Measurements from ENCODE around the gene SEMA6B. TPM values are rescaled to one million over a fixed set of nuclear protein-coding genes. Genes with fewer than 3 reads are reported as not detected.

Gene SEMA6B
- total RNA-seq, 1 experiment from 2014 or later = 5.7 TPM

DNA sequence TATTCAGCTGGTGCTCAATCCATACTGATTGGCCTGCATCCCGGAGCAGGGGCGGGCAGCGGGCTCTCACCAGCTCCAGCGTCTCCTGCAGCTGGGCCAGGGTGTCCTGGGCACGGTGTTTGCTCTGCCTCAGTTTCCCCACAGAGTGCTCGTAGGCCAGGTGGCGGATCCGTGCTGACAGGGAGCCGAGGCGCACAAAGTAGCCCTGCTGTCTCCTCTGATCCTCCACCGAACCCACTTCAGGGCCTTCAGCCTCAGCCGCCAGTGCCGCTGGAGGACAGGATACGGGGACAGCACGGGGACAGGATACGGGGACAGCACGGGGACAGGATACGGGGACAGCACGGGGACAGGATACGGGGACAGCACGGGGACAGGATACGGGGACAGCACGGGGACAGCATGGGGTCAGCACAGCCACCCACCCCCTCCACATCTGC lies 33.9 kb downstream of the SEMA6B start:
- DNase-seq = no peak
- Histone ChIP-seq H3K27me3 (no peaks in the 10 kb centered on the region), H3K36me3 (no peaks in the 10 kb centered on the region), H3K4me3 (no peak overlapping the region), H3K9me3 (no peaks in the 10 kb centered on the region)

DNA sequence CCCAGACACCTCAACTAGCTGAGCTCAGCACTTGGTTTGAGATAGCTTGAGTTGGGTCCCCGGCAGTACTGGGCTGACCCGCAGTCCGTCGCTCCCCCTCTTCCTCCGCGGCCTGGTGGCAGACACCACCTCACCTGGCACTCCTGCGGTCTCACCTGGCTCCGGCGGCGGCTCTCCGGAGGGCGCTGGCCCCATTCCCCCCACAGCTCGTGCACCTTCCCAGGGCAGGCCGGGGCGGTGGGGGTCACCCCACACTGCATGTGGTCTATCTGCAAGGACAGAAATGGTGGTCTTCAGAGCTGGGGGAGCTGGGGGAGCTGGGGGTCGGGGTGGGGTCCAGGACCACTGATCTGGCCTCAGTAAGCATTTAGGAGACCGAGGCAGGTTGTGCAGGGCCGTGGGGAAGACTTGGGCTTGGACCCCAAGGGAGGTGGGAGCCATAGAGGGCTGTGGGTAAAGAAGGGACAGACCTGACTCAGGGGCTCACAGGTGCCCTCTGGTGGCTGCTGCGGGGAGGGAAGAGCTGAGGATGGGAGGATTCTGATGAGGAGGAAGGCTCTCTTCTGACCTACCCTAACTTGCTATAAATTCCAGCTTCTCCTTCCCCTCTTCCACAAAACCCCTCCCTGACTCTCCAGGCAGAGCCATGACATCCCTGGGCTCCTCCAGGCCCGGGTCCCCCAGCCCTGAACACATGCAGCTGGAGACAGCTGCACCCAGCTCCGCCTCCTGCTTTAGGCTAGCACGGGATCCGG lies 34.5 kb downstream of the SEMA6B start:
- no peaks in the 10 kb centered on the region for H3K9me3 ChIP-seq
- no peaks in the 10 kb centered on the region for H3K36me3 ChIP-seq
- no peak overlapping the region for H3K4me3 ChIP-seq
- DNase-seq = peak; percentile 38
- H3K27me3 ChIP-seq = no peaks in the 10 kb centered on the region

DNA sequence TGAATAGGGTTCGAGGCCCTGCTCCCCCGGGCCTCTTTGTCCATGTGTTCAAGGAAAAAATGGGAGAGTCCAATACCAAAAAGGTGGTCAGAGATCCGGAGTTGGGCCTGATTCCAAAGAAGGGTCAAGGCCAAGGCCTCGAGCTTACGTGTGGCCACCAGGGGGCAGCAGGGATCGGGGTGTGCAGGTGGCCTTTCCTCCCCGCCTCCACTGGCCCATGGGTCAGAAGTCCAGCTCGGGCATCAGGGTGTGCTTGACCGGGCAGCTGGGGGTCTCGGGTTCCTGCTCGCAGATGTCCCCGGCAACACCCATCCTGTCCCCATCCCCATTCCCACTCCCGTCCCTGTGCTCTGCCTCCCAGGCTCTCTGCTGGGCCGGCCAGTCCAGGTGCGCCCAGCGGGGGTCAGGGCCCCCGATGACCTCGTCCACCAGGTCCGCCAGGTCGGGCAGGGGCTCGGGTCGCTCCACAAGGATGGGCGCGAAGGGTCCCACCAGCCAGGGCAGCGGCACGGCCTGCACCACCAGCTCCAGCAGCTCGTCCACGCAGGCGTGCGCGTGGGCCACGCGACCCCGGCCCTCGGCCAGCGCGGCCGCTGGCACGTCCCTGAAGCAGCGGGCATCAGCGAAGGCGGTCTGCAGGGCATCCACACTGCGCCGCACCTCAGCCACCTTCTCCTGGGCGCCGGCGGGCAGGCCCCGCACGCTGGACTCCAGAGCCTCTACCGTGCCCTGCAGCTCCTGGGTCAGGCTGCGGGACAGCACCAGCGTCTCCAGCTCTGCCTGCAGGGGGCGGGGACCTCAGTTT lies 36.0 kb downstream of the SEMA6B start:
- Histone ChIP-seq H3K4me3 (no peak overlapping the region), H3K27me3 (no peaks in the 10 kb centered on the region)
- peak; percentile 44 for DNase-seq

DNA sequence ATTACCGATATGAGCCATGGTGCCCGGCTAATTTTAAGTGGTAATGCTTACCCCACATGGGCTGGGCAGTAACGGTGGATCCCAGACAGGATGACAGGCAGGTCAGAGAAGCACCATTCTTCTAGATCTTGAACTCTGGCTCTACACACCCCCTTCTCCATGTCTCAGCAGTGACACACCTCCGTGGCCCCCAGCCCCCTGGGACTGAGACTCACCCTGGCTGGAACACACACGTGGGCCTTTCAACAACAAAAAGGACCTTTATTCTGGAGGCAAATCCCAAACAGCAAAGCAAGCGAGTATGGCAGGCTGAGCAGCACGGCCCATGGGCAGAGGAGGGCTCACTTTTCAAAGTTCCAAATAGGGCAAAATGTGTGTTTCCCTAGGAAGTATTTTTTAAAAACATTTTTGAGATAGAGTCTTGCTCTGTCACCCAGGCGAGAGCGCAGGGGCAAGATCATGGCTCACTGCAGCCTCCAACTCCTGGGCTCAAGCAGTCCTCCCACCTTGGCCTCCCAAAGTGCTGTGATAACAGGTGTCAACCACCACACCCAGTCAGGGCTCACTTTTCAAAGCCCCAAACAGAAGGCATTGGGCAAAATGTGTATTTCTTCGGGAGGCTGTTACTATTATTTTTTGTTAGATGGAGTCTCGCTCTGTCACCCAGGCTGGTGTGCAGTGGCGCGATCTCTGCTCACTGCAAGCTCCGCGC lies 37.0 kb downstream of the SEMA6B start:
- Histone ChIP-seq H3K27me3 (no peaks in the 10 kb centered on the region), H3K4me3 (no peak overlapping the region), H3K36me3 (no peaks in the 10 kb centered on the region), H3K9me3 (no peaks in the 10 kb centered on the region)
- DNase-seq = no peak

More for the DNA sequence above, 36.0 kb downstream of the SEMA6B start:
- Histone ChIP-seq H3K36me3 (no peaks in the 10 kb centered on the region), H3K9me3 (no peaks in the 10 kb centered on the region)

DNA sequence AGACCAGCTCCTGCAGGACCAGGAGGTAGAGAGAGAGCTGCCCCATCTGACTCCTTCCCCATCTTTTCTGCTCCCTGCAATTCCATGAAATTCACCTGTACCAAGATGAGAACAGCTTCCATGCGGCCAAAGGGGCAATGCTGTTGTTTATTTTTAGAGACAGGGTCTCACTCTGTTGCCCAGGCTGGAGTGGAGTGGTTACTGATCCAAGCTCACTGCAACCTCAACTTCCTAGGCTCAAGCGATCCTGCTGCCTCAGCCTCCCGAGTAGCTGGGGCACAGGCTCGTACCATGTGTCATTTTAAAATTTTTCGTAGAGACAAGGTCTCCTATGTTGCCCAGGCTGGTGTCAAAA lies 37.6 kb downstream of the SEMA6B start:
- no peak for DNase-seq
- no peaks in the 10 kb centered on the region for H3K36me3 ChIP-seq
- no peaks in the 10 kb centered on the region for H3K27me3 ChIP-seq
- H3K4me3 ChIP-seq = no peak overlapping the region
- H3K9me3 ChIP-seq = no peaks in the 10 kb centered on the region

DNA sequence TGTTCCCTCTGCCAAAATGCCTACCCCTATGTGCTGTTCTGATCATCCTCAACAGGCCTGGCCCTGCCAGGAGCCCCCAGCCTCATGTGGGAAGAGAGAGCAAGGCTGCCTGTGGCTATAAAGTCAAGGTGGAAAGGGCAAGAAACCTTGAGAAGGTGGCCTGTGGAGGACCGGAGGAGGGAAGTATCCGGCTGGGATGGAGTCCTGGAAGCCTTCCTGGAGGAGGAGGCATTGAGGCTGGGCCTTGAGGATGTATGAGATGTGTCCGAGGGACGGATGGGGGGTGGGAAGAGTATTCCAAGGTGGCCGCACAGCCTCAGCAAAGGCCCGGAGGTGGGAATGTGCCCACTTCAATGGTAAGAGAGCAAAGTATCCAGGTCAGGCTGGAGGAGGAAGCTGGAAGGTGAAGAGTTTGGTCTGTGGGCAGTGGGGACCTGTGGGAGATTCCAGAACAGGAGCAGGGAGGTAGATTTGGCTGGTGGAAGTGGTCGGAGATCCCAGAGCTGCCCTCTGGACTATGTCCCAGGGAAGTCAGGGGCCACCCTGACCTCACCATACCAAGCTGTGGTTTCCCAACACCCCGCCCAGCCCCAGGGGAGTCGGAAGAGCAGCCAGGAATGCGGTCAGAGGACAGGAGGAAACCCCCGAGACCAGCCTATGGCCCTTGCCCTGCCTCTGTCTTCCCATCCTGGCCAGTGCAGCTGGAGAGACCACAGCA lies 38.2 kb downstream of the SEMA6B start:
- Histone ChIP-seq H3K36me3 (no peaks in the 10 kb centered on the region), H3K4me3 (no peak overlapping the region), H3K9me3 (no peaks in the 10 kb centered on the region), H3K27me3 (no peaks in the 10 kb centered on the region)
- no peak for DNase-seq

DNA sequence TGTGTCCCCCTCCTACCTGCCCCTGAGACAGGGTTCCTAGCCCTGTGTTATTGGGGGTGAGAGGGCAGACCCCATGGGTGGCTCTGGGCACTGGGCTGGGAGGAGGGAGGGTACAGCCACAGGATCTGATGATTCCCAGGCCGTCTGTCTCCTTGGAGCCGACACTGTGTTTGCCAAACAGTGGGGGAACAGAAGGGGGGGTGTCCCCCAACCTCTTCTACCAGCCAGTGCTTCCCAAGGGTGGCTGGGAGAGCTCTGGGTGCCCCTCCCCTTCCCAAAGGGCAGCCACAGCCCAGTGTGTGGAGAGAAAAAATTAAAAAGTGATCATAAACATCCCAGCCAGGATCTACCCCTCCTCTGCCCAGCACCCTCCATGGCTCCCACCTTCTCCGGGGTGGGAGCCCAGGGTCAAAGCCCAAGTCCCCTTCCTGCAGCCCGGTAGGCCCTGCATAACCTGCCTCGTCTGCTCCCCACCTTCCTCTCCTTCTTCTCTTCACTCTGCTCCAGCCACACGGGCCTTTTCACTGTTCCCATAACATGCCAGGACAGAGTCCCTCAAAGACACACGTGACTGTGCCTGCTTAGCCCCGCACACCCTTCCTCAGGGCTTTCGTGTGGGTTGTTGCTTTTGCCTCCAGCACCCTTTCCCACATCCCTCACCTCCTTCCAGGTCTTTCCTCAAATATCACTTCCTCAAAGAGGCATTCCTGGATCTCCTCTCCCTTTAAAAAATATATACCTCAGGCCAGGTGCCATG lies 39.8 kb downstream of the SEMA6B start:
- DNase-seq = no peak
- Histone ChIP-seq H3K4me3 (no peak overlapping the region), H3K9me3 (no peaks in the 10 kb centered on the region), H3K36me3 (no peaks in the 10 kb centered on the region), H3K27me3 (no peaks in the 10 kb centered on the region)

DNA sequence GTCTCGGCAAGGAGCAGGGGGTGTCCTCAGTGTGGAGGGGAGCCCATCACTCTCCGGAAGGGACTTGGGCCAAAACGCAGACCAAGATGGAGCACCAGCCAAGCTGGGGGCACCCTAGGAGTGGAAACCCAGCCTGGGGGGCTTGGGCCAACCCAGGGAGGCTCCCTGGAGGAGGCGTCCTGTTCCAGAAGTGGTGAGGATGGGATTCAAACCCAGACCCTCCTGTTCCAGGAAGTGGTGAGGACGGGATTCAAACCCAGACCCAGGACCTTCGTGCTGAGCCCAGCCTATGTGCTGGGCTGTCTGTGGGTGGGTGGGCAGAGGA lies 40.4 kb downstream of the SEMA6B start:
- no peaks in the 10 kb centered on the region for H3K9me3 ChIP-seq
- H3K4me3 ChIP-seq = no peak overlapping the region
- H3K27me3 ChIP-seq = no peaks in the 10 kb centered on the region
- H3K36me3 ChIP-seq = no peaks in the 10 kb centered on the region
- DNase-seq = no peak

DNA sequence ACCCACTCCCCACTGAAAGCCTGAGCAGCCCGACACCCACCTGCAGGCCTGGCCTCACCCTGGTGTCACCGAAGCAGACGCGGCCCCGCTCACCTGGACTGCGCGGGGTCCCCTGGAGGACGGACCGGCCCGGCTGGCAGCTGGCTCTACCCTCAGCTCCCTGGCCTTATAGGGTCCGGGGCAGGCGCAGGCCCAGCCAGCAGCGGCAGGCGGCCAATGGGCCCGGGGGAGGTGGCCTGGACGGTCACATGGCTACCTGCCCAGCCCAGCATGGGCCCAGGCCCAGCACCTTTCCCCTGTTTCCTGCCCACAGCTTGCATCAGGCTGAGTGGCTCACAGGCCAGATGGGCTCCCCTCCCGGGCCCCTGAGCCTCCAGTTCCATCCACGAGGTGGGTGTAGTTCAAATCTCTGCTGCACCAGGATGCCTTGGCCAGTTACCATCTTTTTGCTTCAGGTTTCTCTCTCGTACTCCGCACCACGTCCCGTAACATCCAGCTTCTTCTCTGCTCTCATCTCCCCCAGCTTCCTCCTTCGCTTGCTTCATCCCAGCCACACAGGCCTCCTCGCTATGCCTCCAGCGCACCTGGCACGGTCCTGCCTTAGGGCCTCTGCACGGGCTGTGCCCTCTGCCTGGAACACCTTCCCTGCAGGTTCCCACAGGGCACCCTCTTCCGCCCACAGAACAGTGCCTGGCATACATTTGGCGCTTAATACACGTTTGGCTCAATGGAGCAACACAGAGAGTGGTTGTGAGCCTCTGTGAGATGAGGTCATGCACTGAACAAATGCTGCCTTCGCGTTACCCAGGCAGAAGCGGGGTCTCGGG lies 40.9 kb downstream of the SEMA6B start, which contains the start of gene PLIN4:
TSS of gene PLIN4 (minus strand) at position 142 of the 827 bp plus-strand sequence. CDS start 214 bp downstream, outside the sequence.
- Histone ChIP-seq H3K27me3 (no peaks in the 10 kb centered on the region), H3K9me3 (no peaks in the 10 kb centered on the region), H3K4me3 (no peak within 1 kb of the TSS), H3K36me3 (no peaks in the 10 kb centered on the region)
- DNase-seq = peak; percentile 17

DNA sequence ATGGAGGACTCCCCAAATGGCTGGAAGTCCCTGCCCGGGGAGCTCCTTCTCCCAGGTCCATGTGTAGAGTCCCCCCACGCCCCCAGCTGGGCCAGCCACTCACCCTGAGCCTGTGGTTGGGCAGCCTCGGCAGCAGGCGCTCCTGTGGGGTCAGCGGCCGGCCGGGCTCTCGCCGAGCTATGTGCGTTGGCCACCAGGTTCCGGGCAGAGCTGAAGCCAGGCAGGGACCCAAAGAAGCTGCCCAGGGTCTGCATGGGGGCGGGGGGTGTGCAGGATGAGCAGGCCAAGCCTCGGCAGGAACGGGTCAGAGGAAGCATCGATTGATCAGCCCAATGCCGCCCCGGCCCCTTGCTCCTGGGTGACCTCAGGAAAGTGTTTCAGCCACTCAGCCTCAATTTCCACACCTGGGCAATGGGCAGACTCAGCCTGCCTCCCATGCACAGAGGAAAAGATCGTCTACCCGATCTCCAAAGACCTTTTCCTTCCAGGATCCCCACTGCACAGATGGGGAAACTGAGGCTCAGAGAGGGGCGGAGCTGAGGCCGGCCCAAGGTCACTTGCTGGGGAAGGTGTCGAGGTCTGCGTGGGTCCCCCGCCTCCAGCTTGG lies 41.9 kb downstream of the SEMA6B start:
- H3K36me3 ChIP-seq = no peaks in the 10 kb centered on the region
- H3K9me3 ChIP-seq = no peaks in the 10 kb centered on the region
- H3K4me3 ChIP-seq = no peak overlapping the region
- H3K27me3 ChIP-seq = no peaks in the 10 kb centered on the region
- DNase-seq = no peak

DNA sequence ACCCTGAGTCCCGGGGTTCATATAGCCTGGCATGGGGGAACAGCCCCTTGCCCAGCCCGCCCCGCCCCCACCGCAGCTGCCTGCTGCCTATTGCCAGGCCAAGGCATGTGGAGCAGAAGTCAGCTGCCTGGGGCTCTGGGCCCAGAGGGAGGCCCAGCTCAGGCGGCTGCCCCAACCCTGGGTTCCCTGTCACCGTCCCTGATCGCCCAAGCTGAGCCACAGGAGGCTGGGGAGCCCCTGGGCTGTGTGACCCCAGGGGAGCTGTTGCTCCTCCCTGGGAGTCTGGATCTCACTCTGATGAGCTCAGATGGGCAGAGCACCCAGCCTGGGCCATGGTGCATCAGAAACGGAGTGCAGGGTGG lies 42.6 kb downstream of the SEMA6B start:
- H3K4me3 ChIP-seq = no peak overlapping the region
- no peaks in the 10 kb centered on the region for H3K9me3 ChIP-seq
- no peak for DNase-seq
- no peaks in the 10 kb centered on the region for H3K27me3 ChIP-seq
- H3K36me3 ChIP-seq = no peaks in the 10 kb centered on the region

DNA sequence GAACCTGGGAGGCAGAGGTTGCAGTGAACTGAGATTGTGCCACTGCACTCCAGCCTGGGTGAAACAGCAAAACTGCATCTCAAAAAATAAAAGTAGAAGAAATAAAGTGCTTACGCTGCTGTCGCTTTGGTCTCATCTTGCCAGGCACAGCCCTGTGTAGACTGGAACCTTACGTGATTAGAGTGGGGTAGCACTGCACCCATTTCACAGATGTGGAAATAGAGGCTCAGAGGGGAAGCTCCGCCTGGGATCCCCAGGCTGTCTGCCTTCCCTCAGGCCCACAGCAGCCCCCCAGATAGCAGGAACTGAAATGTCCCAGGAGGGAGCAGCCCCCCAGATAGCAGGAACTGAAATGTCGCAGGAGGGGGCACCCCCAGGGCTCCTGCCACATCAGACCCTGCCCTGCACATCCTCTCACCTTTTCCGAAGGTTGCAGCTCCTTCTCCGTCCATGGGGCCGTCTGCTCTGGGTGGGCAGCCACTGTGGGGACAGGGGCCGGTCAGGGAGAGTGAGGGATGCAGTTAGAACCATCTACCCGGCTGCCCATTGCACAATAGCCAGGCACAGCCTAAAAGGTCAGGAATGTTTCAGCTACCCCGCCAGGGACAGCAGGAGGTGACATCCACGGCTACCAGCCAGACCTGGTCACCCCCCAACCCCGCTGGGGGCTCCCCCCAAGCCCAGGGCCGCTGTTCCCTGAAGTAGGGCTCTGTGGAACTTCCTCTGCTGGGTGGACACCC lies 43.1 kb downstream of the SEMA6B start:
- Histone ChIP-seq H3K36me3 (no peaks in the 10 kb centered on the region), H3K27me3 (no peaks in the 10 kb centered on the region), H3K9me3 (no peaks in the 10 kb centered on the region), H3K4me3 (no peak overlapping the region)
- DNase-seq = no peak

DNA sequence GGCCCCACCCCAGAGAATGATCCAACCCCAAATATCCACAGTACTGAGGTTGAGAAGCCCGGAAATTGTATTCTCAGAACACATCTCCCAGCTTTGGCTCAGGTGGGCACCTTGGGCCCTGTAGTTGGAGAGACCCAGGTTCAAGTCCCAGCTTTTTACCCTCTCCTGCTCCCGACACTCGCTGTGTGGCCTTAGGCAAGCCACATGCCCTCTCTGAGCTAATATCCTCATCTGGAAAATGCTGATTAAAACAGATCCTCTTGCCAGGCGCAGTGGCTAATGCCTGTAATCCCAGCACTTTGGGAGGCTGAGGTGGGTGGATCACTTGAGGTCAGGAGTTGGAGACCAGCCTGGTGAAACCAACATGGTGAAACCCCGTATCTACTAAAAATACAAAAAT lies 43.8 kb downstream of the SEMA6B start:
- no peaks in the 10 kb centered on the region for H3K9me3 ChIP-seq
- no peak overlapping the region for H3K4me3 ChIP-seq
- no peaks in the 10 kb centered on the region for H3K27me3 ChIP-seq
- DNase-seq = no peak
- no peaks in the 10 kb centered on the region for H3K36me3 ChIP-seq

DNA sequence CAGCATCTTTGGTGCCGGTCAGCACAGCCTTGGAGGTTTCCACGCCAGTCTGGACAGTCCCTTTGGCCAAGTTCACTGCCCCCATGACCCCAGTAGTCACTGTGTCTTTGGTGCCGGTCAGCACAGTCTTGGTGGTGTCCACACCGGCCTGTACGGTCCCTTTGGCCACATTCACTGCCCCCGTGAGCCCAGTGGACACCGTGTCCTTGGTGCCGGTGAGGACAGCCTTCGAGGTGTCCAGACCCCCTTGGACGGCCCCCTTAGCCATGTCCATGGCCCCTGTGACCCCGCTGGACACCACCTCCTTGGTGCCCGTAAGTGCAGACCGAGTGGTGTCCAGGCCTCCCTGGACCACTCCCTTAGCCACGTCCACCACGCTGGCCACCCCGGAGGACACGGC lies 46.2 kb downstream of the SEMA6B start:
- no peaks in the 10 kb centered on the region for H3K9me3 ChIP-seq
- no peak overlapping the region for H3K4me3 ChIP-seq
- H3K36me3 ChIP-seq = no peaks in the 10 kb centered on the region
- no peak for DNase-seq
- H3K27me3 ChIP-seq = no peaks in the 10 kb centered on the region

DNA sequence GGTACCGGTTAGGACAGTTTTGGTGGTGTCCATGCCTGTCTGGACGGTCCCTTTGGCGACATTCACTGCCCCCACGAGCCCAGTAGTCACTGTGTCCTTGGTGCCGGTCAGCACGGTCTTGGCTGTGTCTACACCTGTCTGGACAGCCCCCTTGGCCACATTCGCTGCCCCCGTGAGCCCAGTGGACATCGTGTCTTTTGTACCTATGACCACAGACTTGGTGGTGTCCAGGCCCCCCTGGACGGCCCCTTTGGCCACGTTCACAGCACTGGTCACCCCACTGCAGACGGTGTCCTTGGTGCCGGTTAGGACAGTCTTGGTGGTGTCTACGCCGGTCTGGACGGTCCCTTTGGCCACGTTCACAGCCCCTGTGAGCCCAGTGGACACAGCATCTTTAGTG lies 47.4 kb downstream of the SEMA6B start:
- Histone ChIP-seq H3K27me3 (no peaks in the 10 kb centered on the region), H3K4me3 (no peak overlapping the region), H3K9me3 (no peaks in the 10 kb centered on the region), H3K36me3 (no peaks in the 10 kb centered on the region)
- DNase-seq = no peak

Measured in MG63 (cell line).